ENCODE results near the gene PRELID3B.

The PRELID3B gene

GRCh38 chr20:59042151-59042795 is at the start of gene PRELID3B:
Gene PRELID3B, minus strand, starts transcription at chr20:59042786. Its CDS starts 56 bp downstream, at chr20:59042730.
- DNase-seq: peak; percentile 33 to 63 (median 36)

- DNase-seq: peak; percentile 82 to 93 (median 90)
These were observed 45.3 kb upstream of the PRELID3B start for GRCh38 chr20:59087829-59088433.

- no peak for DNase-seq
These were observed 44.3 kb upstream of the PRELID3B start for GRCh38 chr20:59086923-59087322.

GRCh38 chr20:59084041-59084850 is 41.7 kb upstream of the PRELID3B start:
- no peak for DNase-seq

- DNase-seq: no peak
These were observed 40.4 kb upstream of the PRELID3B start for GRCh38 chr20:59082981-59083380.

- DNase-seq: peak in 2 of 3 donors; percentile 20 to 38
These were observed 39.6 kb upstream of the PRELID3B start for GRCh38 chr20:59082077-59082740.

- DNase-seq: no peak
These were observed 38.5 kb upstream of the PRELID3B start for GRCh38 chr20:59081036-59081435.

- DNase-seq: peak in 2 of 3 donors; percentile 38 to 47
These were observed 35.6 kb upstream of the PRELID3B start for GRCh38 chr20:59078231-59078630.

- DNase-seq: no peak
These were observed 35.1 kb upstream of the PRELID3B start for GRCh38 chr20:59077705-59078104.

GRCh38 chr20:59075934-59076508 is 33.4 kb upstream of the PRELID3B start:
- DNase-seq: no peak

- DNase-seq: peak in 1 of 3 donors; percentile 8
These were observed 31.9 kb upstream of the PRELID3B start for GRCh38 chr20:59074456-59074855.

- no peak for DNase-seq
These were observed 31.0 kb upstream of the PRELID3B start for GRCh38 chr20:59073582-59073981.

- DNase-seq: peak; percentile 67 to 85 (median 82)
These were observed 28.6 kb upstream of the PRELID3B start for GRCh38 chr20:59071216-59071615.

GRCh38 chr20:59069026-59069425 is 26.4 kb upstream of the PRELID3B start:
- peak; percentile 33 to 68 (median 63) for DNase-seq

GRCh38 chr20:59068534-59068933 is 25.9 kb upstream of the PRELID3B start:
- DNase-seq: no peak

GRCh38 chr20:59064214-59064722 is 21.7 kb upstream of the PRELID3B start:
- no peak for DNase-seq

- DNase-seq: no peak
These were observed 21.0 kb upstream of the PRELID3B start for GRCh38 chr20:59063358-59064213.

GRCh38 chr20:59062081-59062480 is 19.5 kb upstream of the PRELID3B start:
- no peak for DNase-seq

- peak; percentile 42 to 64 (median 45) for DNase-seq
These were observed 12.7 kb upstream of the PRELID3B start for GRCh38 chr20:59055302-59055701.

- DNase-seq: no peak
These were observed 9.1 kb upstream of the PRELID3B start for GRCh38 chr20:59051666-59052185.

- no peak for DNase-seq
These were observed 7.9 kb upstream of the PRELID3B start for GRCh38 chr20:59050437-59050836.

All from suppressor macrophage treated with lipopolysaccharide for 1 hour (primary cell).